Esophagus muscularis mucosa (tissue), 4 donors: ENCODE data around the gene WTAP. TPM values are rescaled to one million over a fixed set of nuclear protein-coding genes. Genes with fewer than 3 reads are reported as not detected.

Experiments used
- DNase-seq: peaks from one replicate; pipeline ENCODE4 v3.0.0-alpha.2; 2017; ENCODE audit errors: extremely low spot score
- H3K27ac ChIP-seq, 4 donors: fragments of 200-600 bp; sonication (generic); replicated peaks in 1 of 4; 1 replicate in 3 of 4; 2 replicates in 1 of 4; pipeline ENCODE4 v1.5.1; 2016 to 2019; ENCODE audit warnings: mild to moderate bottlenecking in 1 of 4
- H3K27me3 ChIP-seq, 4 donors: fragments of 200-600 bp; sonication (generic); one replicate each; pipeline versions ENCODE4 v1.5.1 to v1.6.0; 2016 to 2019
- H3K36me3 ChIP-seq, 4 donors: fragments of 200-600 bp; sonication (generic); one replicate each; pipeline ENCODE4 v1.5.1; 2016 to 2019
- H3K4me1 ChIP-seq, 4 donors: fragments of 200-600 bp; sonication (generic); one replicate each; pipeline ENCODE4 v1.5.1; 2016 to 2019
- H3K4me3 ChIP-seq, 4 donors: fragments of 200-600 bp; sonication (generic); 1 replicate in 2 of 4; 2 replicates in 2 of 4; pipeline ENCODE4 v1.5.1; 2016 to 2019; ENCODE audit warnings: mild to moderate bottlenecking in 4 of 4, moderate library complexity in 1 of 4
- H3K9me3 ChIP-seq, 4 donors: fragments of 200-600 bp; sonication (generic); 1 replicate in 3 of 4; 2 replicates in 1 of 4; pipeline ENCODE4 v1.5.1; 2016 to 2019
- EP300 ChIP-seq: sonication (generic); formaldehyde crosslinking; IDR thresholded peaks from one replicate; pipeline ENCODE4 v1.6.1; 2017; ENCODE audit warnings: antibody characterized with exemption
- POLR2A ChIP-seq: fragments of 450-650 bp; IDR thresholded peaks from one replicate; pipeline ENCODE4 v1.6.1; 2017; ENCODE audit warnings: antibody characterized with exemption, moderate library complexity, mild to moderate bottlenecking, low read depth
- POLR2AphosphoS5 ChIP-seq, 2 donors: sonication (generic); formaldehyde crosslinking; IDR thresholded peaks; one replicate each; pipeline ENCODE4 v1.6.1; 2017; ENCODE audit warnings: antibody characterized with exemption in 2 of 2
- WGBS: methylation state at CpG from one replicate; pipeline ENCODE4 v1.1.5; 2018; 5-methylcytosine and 5-hydroxymethylcytosine counted together
- intact Hi-C: fragments of 100-400 bp; cut with DNase I; formaldehyde crosslinking; loops from one replicate; pipeline ENCODE4 v1.15.1; 2023
- total RNA-seq, 4 donors: library from RNA; depleted of rRNA; stranded (reverse); fragments of >200 nt; gene quantifications; one replicate each; pipeline versions ENCODE4 v1.1.0 to v1.2.1, GENCODE V29; 2016
- TF ChIP-seq, protein P1 (sequence below), 3 experiments: fragments of 200-600 bp in 2 of 3; fragments of 450-650 bp in 1 of 3; sonication (generic) in 2 of 3; IDR thresholded peaks; one replicate each; pipeline ENCODE4 v1.5.1; 2017 to 2019; ENCODE audit warnings: antibody characterized with exemption in 3 of 3, mild to moderate bottlenecking in 2 of 3, moderate library complexity in 1 of 3

WTAP gene
- total RNA-seq, 4 donors from 2014 or later: 62.7 to 96.9 (median 75.3) TPM

GRCh38 chr6:159761873-159762680 lies 34.8 kb downstream of the WTAP start, which contains the start of gene ACAT2:
TSS of gene ACAT2 (plus strand) at chr6:159762045. CDS start at chr6:159762088, 43 bp downstream.
- H3K9me3 ChIP-seq: no peaks in the 10 kb centered on the region
- peaks cover 0 to 43% (median 27%) of the 10 kb centered on the region in 4 donors for H3K36me3 ChIP-seq
- DNase-seq: peak; percentile 98
- WGBS: 0% methylated on average over 4 of the region's 76 CpGs
- no peaks in the 10 kb centered on the region for H3K27me3 ChIP-seq
- TF ChIP-seq EP300: no peak
- peak; percentile 80 to 84 for TF ChIP-seq POLR2AphosphoS5 (IDR thresholded peaks at IDR 0.05)
- TF ChIP-seq, protein P1, sequence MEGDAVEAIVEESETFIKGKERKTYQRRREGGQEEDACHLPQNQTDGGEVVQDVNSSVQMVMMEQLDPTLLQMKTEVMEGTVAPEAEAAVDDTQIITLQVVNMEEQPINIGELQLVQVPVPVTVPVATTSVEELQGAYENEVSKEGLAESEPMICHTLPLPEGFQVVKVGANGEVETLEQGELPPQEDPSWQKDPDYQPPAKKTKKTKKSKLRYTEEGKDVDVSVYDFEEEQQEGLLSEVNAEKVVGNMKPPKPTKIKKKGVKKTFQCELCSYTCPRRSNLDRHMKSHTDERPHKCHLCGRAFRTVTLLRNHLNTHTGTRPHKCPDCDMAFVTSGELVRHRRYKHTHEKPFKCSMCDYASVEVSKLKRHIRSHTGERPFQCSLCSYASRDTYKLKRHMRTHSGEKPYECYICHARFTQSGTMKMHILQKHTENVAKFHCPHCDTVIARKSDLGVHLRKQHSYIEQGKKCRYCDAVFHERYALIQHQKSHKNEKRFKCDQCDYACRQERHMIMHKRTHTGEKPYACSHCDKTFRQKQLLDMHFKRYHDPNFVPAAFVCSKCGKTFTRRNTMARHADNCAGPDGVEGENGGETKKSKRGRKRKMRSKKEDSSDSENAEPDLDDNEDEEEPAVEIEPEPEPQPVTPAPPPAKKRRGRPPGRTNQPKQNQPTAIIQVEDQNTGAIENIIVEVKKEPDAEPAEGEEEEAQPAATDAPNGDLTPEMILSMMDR (IDR thresholded peaks at IDR 0.05): peak in 1 of 3 experiments; percentile 32
- peak; percentile 21 for TF ChIP-seq POLR2A
- peaks cover 19 to 26% (median 24%) of the 10 kb centered on the region in 4 donors for H3K4me1 ChIP-seq
- intact Hi-C loops: no loop called here
- H3K27ac ChIP-seq: peak within 1 kb of the TSS; percentile 96 to 100 (median 98)
- H3K4me3 ChIP-seq: peak within 1 kb of the TSS; percentile 74 to 95 (median 87)

DNA sequence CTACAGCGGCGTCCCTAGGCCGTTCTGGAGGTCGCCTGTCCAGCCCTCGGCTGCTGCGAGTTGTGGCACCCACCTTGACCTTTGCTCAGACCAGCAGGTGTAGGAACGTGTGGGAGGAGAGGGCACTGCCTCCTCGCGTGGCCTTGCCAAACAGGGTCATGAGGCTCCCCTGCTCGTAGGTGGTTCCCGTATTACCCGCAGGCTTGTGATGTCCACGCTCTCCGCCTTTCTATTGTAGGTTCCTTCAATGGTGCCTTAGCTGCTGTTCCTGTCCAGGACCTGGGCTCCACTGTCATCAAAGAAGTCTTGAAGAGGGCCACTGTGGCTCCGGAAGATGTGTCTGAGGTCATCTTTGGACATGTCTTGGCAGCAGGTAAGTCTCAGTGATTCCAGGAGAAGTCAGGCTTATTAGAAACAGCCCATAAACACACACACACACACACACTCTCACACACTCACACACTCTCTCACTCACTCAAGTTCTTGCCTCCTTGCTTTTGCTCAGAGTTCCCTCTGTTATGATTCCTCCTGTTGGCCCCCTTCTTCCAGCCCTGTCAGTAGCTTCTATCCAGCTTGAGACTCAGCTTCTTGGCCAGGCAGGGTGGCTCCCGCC lies 35.5 kb downstream of the WTAP start:
- H3K9me3 ChIP-seq: no peaks in the 10 kb centered on the region
- TF ChIP-seq, protein P1 (IDR thresholded peaks at IDR 0.05): no peak
- TF ChIP-seq POLR2AphosphoS5 (IDR thresholded peaks at IDR 0.05) (no peak), POLR2A (no peak), EP300 (no peak)
- 17% methylated on average over 15 of the region's 16 CpGs for WGBS
- intact Hi-C loops: no loop called here
- peaks cover 19 to 26% (median 24%) of the 10 kb centered on the region in 4 donors for H3K4me1 ChIP-seq
- DNase-seq: no peak
- peak overlapping the region; percentile 74 to 95 (median 87) for H3K4me3 ChIP-seq
- no peaks in the 10 kb centered on the region for H3K27me3 ChIP-seq
- peak overlapping the region; percentile 96 to 100 (median 98) for H3K27ac ChIP-seq
- H3K36me3 ChIP-seq: peaks cover 0 to 43% (median 24%) of the 10 kb centered on the region in 4 donors

GRCh38 chr6:159766906-159767305 lies 39.6 kb downstream of the WTAP start:
- Histone ChIP-seq H3K36me3 (peaks cover 0 to 45% (median 21%) of the 10 kb centered on the region in 4 donors), H3K4me1 (peaks cover 8 to 10% (median 9%) of the 10 kb centered on the region in 4 donors), H3K27ac (no peak overlapping the region), H3K4me3 (no peak overlapping the region), H3K9me3 (no peaks in the 10 kb centered on the region), H3K27me3 (no peaks in the 10 kb centered on the region)
- DNase-seq: no peak
- no peak for TF ChIP-seq EP300
- TF ChIP-seq, protein P1 (IDR thresholded peaks at IDR 0.05): no peak
- TF ChIP-seq POLR2AphosphoS5 (IDR thresholded peaks at IDR 0.05): no peak
- no peak for TF ChIP-seq POLR2A
- intact Hi-C loops: no loop called here

DNA sequence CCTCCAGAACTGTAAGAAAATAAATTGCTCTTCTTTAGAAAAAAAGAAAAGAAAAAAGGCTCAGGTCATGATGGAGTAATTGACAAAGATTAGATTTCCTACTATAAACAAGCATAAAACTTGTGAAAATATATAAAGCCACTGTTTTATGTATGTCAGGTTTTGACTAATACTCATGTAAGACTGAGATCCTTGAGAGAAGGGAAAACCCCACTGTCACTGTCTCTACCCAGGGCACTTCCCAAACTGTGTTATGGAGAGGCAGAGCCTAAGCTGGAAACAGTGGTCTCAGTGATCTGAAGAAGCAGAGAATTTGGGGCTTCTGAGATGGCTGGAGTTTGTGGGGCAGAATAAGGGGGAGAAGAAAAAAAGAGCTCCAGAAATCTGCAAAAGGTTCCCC lies 42.2 kb downstream of the WTAP start:
- Histone ChIP-seq H3K9me3 (no peaks in the 10 kb centered on the region), H3K4me1 (no peaks in the 10 kb centered on the region), H3K4me3 (no peak overlapping the region), H3K36me3 (peaks cover 0 to 48% (median 21%) of the 10 kb centered on the region in 4 donors), H3K27me3 (no peaks in the 10 kb centered on the region), H3K27ac (no peak overlapping the region)
- no peak for DNase-seq
- intact Hi-C loops: no loop called here
- TF ChIP-seq POLR2AphosphoS5 (IDR thresholded peaks at IDR 0.05) (no peak), EP300 (no peak), POLR2A (no peak)
- TF ChIP-seq, protein P1 (IDR thresholded peaks at IDR 0.05): no peak
